ENCODE data around the gene TTC21B. TPM values are rescaled to one million over a fixed set of nuclear protein-coding genes. Genes with fewer than 3 reads are reported as not detected.

The TTC21B gene
- total RNA-seq, 6 experiments from 2014 or later: 4.7 to 8.9 (median 7.2) TPM

- TF ChIP-seq CTCF (IDR thresholded peaks at IDR 0.05) (no peak), POLR2A (IDR thresholded peaks at IDR 0.05) (no peak)
- intact Hi-C loops (cut with DNase I): no loop called here
- H3K27me3 ChIP-seq: no peaks in the 10 kb centered on the region
- DNase-seq: no peak
- H3K36me3 ChIP-seq: peaks cover 0 to 27% (median 4%) of the 10 kb centered on the region in 4 donors
- H3K4me1 ChIP-seq: no peaks in the 10 kb centered on the region
- H3K4me3 ChIP-seq: no peak overlapping the region
- H3K9me3 ChIP-seq: no peaks in the 10 kb centered on the region
- ATAC-seq: no peak
- H3K27ac ChIP-seq: no peak overlapping the region
Measured at GRCh38 chr2:165911231-165911630, 42.3 kb downstream of the TTC21B start.

- intact Hi-C loops (cut with DNase I): no loop called here
- Histone ChIP-seq H3K4me3 (no peak overlapping the region), H3K27ac (no peak overlapping the region), H3K9me3 (no peaks in the 10 kb centered on the region), H3K27me3 (no peaks in the 10 kb centered on the region), H3K4me1 (no peaks in the 10 kb centered on the region), H3K36me3 (peaks cover 0 to 16% (median 2%) of the 10 kb centered on the region in 4 donors)
- ATAC-seq (no peak), DNase-seq (no peak)
- 57% methylated on average over 1 of the region's 1 CpG for WGBS (ENCODE audit: insufficient coverage, low coverage, low lambda C conversion rate, missing lambda C conversion rate)
- TF ChIP-seq CTCF (IDR thresholded peaks at IDR 0.05): no peak
Measured at GRCh38 chr2:165909466-165909865, 44.1 kb downstream of the TTC21B start.

- Histone ChIP-seq H3K4me1 (no peaks in the 10 kb centered on the region), H3K36me3 (peaks cover 0 to 5% (median 2%) of the 10 kb centered on the region in 4 donors), H3K27ac (no peak overlapping the region), H3K4me3 (no peak overlapping the region), H3K27me3 (no peaks in the 10 kb centered on the region), H3K9me3 (no peaks in the 10 kb centered on the region)
- DNase-seq (no peak), ATAC-seq (no peak)
- intact Hi-C loops (cut with DNase I): no loop called here
- WGBS (ENCODE audit: insufficient coverage, low coverage, low lambda C conversion rate, missing lambda C conversion rate): 82% methylated on average over 2 of the region's 2 CpGs
- no peak for TF ChIP-seq CTCF (IDR thresholded peaks at IDR 0.05)
- no peak for TF ChIP-seq POLR2A (IDR thresholded peaks at IDR 0.05)
Measured at GRCh38 chr2:165905854-165906253, 47.7 kb downstream of the TTC21B start.

GRCh38 chr2:165905269-165905668 lies 48.3 kb downstream of the TTC21B start:
- intact Hi-C loops (cut with DNase I): no loop called here
- 86% methylated on average over 1 of the region's 1 CpG for WGBS (ENCODE audit: insufficient coverage, low coverage, low lambda C conversion rate, missing lambda C conversion rate)
- DNase-seq (no peak), ATAC-seq (no peak)
- H3K27me3 ChIP-seq: no peaks in the 10 kb centered on the region
- TF ChIP-seq POLR2A (IDR thresholded peaks at IDR 0.05) (no peak), CTCF (IDR thresholded peaks at IDR 0.05) (no peak)
- no peaks in the 10 kb centered on the region for H3K4me1 ChIP-seq
- no peak overlapping the region for H3K4me3 ChIP-seq
- H3K27ac ChIP-seq: no peak overlapping the region
- H3K36me3 ChIP-seq: peaks cover 0 to 5% (median 2%) of the 10 kb centered on the region in 4 donors
- H3K9me3 ChIP-seq: no peaks in the 10 kb centered on the region

- no peaks in the 10 kb centered on the region for H3K4me1 ChIP-seq
- 96% methylated on average over 2 of the region's 2 CpGs for WGBS (ENCODE audit: insufficient coverage, low coverage, low lambda C conversion rate, missing lambda C conversion rate)
- H3K27ac ChIP-seq: no peak overlapping the region
- peaks cover 0 to 7% (median 3%) of the 10 kb centered on the region in 4 donors for H3K36me3 ChIP-seq
- no peaks in the 10 kb centered on the region for H3K9me3 ChIP-seq
- H3K27me3 ChIP-seq: no peaks in the 10 kb centered on the region
- intact Hi-C loops (cut with DNase I): no loop called here
- no peak for TF ChIP-seq POLR2A (IDR thresholded peaks at IDR 0.05)
- TF ChIP-seq CTCF (IDR thresholded peaks at IDR 0.05): no peak
- no peak overlapping the region for H3K4me3 ChIP-seq
- no peak for ATAC-seq
- no peak for DNase-seq
Measured at GRCh38 chr2:165904432-165904831, 49.1 kb downstream of the TTC21B start.
